Measurements from ENCODE around the gene VWC2. TPM values are rescaled to one million over a fixed set of nuclear protein-coding genes. Genes with fewer than 3 reads are reported as not detected.

Gene VWC2
- total and polyA plus RNA-seq, 10 of the 15 experiments (the other 5 are each of a cell fraction or from before 2014, with no cell fraction given), result 0.01 to 0.06 (median 0.03) TPM; not detected in 7

DNA sequence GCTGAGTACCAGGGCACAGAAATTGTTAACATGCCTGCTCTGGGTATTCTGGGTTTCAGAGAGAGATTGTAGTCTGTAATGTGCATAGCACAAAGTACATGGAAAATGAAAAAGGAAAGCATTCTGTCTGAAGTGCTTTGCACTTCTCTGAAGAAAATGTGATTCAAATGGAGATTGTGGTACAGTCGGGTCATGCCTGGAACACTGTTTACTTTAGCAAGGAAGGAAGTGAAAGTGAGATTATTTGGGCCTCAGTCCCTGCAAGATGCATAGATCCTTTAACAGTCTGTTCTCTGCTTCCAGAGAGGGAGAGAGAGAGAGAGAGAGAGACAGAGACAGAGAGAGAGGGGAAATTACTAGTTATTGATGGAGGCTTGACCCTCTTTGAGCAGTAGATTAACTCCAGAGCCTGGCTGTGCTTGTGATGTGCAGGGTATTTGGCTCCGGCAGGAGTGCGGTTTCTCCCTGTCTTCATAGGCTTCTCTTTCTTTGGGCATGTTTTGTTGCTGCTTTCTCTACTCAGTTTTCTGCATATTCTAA, 5.4 kb downstream of the VWC2 start:
- ATAC-seq (peak; percentile 54), FAIRE-seq (peak; percentile 27), DNase-seq (ENCODE audit: low read depth, low spot score) (no peak)
- no peak for TF ChIP-seq CHD4 (IDR thresholded peaks at IDR 0.05)
- TF ChIP-seq, protein P1, sequence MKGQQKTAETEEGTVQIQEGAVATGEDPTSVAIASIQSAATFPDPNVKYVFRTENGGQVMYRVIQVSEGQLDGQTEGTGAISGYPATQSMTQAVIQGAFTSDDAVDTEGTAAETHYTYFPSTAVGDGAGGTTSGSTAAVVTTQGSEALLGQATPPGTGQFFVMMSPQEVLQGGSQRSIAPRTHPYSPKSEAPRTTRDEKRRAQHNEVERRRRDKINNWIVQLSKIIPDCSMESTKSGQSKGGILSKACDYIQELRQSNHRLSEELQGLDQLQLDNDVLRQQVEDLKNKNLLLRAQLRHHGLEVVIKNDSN (IDR thresholded peaks at IDR 0.05; ENCODE audit: borderline replicate concordance, extremely low read length, insufficient read depth, low read depth, low read length), result no peak
- no peak for TF ChIP-seq NBN (IDR thresholded peaks at IDR 0.05)
- peak; percentile 53; the same call in 1 of the 2 replicates for TF ChIP-seq NFIC (IDR thresholded peaks at IDR 0.05; ENCODE audit: low read depth, low read length)
- TF ChIP-seq GABPA (IDR thresholded peaks at IDR 0.05; ENCODE audit: low read depth), result 0 out of 2 replicates have a peak, but pooled peaks have one; percentile 26
- TF ChIP-seq ZNF622 (IDR thresholded peaks at IDR 0.05), result no peak
- no peak for TF ChIP-seq CBX5 (IDR thresholded peaks at IDR 0.05; ENCODE audit: low read depth)
- TF ChIP-seq ZBTB33 (IDR thresholded peaks at IDR 0.05), result no peak
- no peak for TF ChIP-seq EP300 (IDR thresholded peaks at IDR 0.05; ENCODE audit: borderline replicate concordance in 1 of 2, control insufficient read depth in 1 of 2, low read depth in 2 of 2, low read length in 2 of 2)
- no peak for TF ChIP-seq JUNB (IDR thresholded peaks at IDR 0.05)
- no peak for TF ChIP-seq NFXL1 (IDR thresholded peaks at IDR 0.05; ENCODE audit: borderline replicate concordance)
- no peak for TF ChIP-seq ZZZ3 (IDR thresholded peaks at IDR 0.05; ENCODE audit: control insufficient read depth, insufficient read length, low read depth)
- TF ChIP-seq RBBP5 (conservative IDR thresholded peaks at IDR 0.05), result no peak
- no peak for TF ChIP-seq SKIL (IDR thresholded peaks at IDR 0.05; ENCODE audit: low read depth, poor library complexity, severe bottlenecking)
- peak; percentile 76; the same call in 1 of the 2 replicates for TF ChIP-seq RUNX3 (IDR thresholded peaks at IDR 0.05; ENCODE audit: low read length)
- 0 out of 2 replicates have a peak, but pooled peaks have one; percentile 20 for TF ChIP-seq IRF4 (IDR thresholded peaks at IDR 0.05; ENCODE audit: low read depth, low read length)
- no peak for TF ChIP-seq TCF7 (IDR thresholded peaks at IDR 0.05; ENCODE audit: borderline replicate concordance)
- TF ChIP-seq TCF3 (IDR thresholded peaks at IDR 0.05; ENCODE audit: borderline replicate concordance, insufficient read depth, low read depth, low read length), result no peak
- TF ChIP-seq SPI1 (IDR thresholded peaks at IDR 0.05; ENCODE audit: borderline replicate concordance, insufficient read depth, low read depth, low read length), result peak; percentile 77
- TF ChIP-seq IKZF2 (IDR thresholded peaks at IDR 0.05), result peak in 1 of 2 experiments; percentile 32; a peak in 2 of 4 replicates
- TF ChIP-seq EED (IDR thresholded peaks at IDR 0.05; ENCODE audit: low read depth), result 0 out of 2 replicates have a peak, but pooled peaks have one; percentile 15
- Histone ChIP-seq H3K9ac (ENCODE audit: control insufficient read depth, insufficient read depth, low read length) (no peak overlapping the region), H3K27me3 (replicated peaks in 1 of 2; ENCODE audit: control insufficient read depth in 2 of 2, insufficient read depth in 2 of 2, low read length in 1 of 2) (peaks cover 14 to 23% of the 10 kb centered on the region in 2 experiments), H3K4me2 (ENCODE audit: control insufficient read depth, insufficient read depth) (peak overlapping the region; percentile 28), H3K9me3 (replicated peaks; ENCODE audit: control insufficient read depth, insufficient read depth, low read length) (no peaks in the 10 kb centered on the region; the same call in 2 of the 3 replicates), H4K20me1 (ENCODE audit: control insufficient read depth, insufficient read depth) (no peaks in the 10 kb centered on the region), H3K79me2 (ENCODE audit: control insufficient read depth, insufficient read depth, low read length) (no peaks in the 10 kb centered on the region), H3K27ac (ENCODE audit: control insufficient read depth, insufficient read depth) (no peak overlapping the region), H2AFZ (ENCODE audit: control insufficient read depth, low read depth, low read length) (no peak overlapping the region), H3K36me3 (ENCODE audit: control insufficient read depth in 2 of 2, insufficient read depth in 2 of 2, low read length in 1 of 2) (no peaks in the 10 kb centered on the region), H3K4me1 (ENCODE audit: control insufficient read depth, insufficient read depth, low read length) (peaks cover 4% of the 10 kb centered on the region; the same call in 1 of the 2 replicates), H3K4me3 (no peak overlapping the region)
- in situ Hi-C loops (cut with MboI) (loop anchor here (25.0 kb wide), 1 partner anchor 292 kb away; no protein-coding TSS in a partner anchor), intact Hi-C loops (cut with micrococcal nuclease; ENCODE audit: unreplicated experiment) (no loop called here)
- ChIA-PET RAD21 (ENCODE audit: unreplicated experiment) (no interaction called here), CTCF (no interaction called here), SMC1A (ENCODE audit: uncharacterized antibody, unreplicated experiment) (no interaction called here), POLR2A (no interaction called here)
- no TSS peak for BruUV-seq (replicated peaks)
- 61% methylated on average over 3 of the region's 3 CpGs for WGBS (ENCODE audit: insufficient coverage, insufficient replicate concordance, low lambda C conversion rate, missing lambda C conversion rate)
